ENCODE results near the gene PARP3. TPM values are rescaled to one million over a fixed set of nuclear protein-coding genes. Genes with fewer than 3 reads are reported as not detected.

The PARP3 gene
- total RNA-seq, 2 experiments from 2014 or later: 23.5 to 26.1 TPM

DNA sequence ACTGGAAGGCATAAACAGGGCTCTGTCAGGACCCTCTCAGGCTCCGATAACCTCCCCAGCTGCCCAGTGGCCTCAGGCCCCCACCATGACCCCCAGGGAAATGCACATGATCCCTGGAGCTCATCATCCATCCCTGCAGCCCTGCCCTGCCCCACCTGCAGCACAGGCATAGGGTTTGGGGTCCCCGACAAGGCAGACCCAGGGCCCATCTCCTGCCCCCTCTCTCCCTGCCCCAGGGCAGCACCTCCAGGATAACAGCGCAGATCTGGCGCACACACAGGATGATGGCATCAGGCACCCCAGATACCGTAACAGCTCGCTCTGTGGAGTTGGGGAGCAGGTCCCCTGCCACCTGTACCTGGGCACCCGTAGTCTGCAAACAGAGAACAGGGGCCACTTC, 17.5 kb downstream of the PARP3 start:
- DNase-seq: no peak
- peaks cover 2% of the 10 kb centered on the region for H3K36me3 Mint-ChIP-seq
- no peak overlapping the region for H3K27ac Mint-ChIP-seq
- POLR2A ChIA-PET: interaction anchor here (0.6 kb wide), 1 partner anchor 20 kb away, joined by 3 read pairs; no protein-coding TSS in a partner anchor
- H3K9me3 Mint-ChIP-seq: no peaks in the 10 kb centered on the region
- H3K4me1 Mint-ChIP-seq: peaks cover 2% of the 10 kb centered on the region
- H3K4me3 Mint-ChIP-seq: no peak overlapping the region
- no peak for ATAC-seq (ENCODE audit: low read depth)
- H3K27me3 Mint-ChIP-seq: peaks cover 26% of the 10 kb centered on the region

DNA sequence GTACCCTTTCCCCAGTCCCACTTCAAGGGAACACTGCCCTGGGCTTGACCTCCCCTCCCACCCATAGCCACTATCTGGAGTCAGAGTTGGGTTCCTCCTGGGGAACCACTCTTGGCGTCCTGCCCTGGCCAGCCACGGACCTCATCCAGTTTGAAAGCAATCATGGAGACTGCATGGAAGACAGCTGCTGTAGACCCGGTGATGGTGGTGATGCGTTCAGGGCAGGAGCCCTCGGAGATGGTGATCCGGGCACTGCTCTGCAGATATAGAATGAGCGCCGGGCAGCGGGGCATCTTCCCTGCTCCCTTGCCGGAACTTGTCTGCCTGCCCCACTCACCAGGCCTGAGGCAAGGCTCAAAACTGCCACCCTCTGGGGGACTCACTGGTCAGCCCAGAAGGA, 18.2 kb downstream of the PARP3 start:
- no peak for ATAC-seq (ENCODE audit: low read depth)
- POLR2A ChIA-PET: no interaction called here
- peaks cover 19% of the 10 kb centered on the region for H3K27me3 Mint-ChIP-seq
- peaks cover 3% of the 10 kb centered on the region for H3K4me1 Mint-ChIP-seq
- H3K27ac Mint-ChIP-seq: no peak overlapping the region
- DNase-seq: no peak
- no peak overlapping the region for H3K4me3 Mint-ChIP-seq
- H3K9me3 Mint-ChIP-seq: no peaks in the 10 kb centered on the region
- peaks cover 2% of the 10 kb centered on the region for H3K36me3 Mint-ChIP-seq

DNA sequence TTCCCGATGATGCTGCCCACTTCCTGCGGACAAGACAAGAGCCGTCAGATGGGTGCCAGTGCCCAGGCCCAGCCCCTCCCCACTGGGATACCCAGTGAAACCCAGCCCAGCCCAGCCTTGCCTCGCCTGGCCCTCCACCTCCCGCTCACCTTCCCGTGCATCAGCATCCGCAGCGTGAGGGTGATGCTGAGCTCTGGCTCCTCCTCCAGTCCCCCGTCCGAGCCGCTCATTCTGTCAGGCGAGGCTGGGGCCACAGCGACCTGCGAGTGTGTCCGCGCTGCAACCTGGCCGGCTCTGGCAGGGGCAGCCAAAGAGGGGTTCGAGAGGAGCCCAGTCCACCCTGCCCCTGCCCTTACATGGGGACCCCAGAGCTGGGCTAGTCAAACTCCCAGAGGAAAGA, 18.8 kb downstream of the PARP3 start:
- H3K4me3 Mint-ChIP-seq: no peak overlapping the region
- DNase-seq (no peak), ATAC-seq (ENCODE audit: low read depth) (no peak)
- H3K9me3 Mint-ChIP-seq: no peaks in the 10 kb centered on the region
- POLR2A ChIA-PET: no interaction called here
- peaks cover 4% of the 10 kb centered on the region for H3K4me1 Mint-ChIP-seq
- H3K27me3 Mint-ChIP-seq: peaks cover 22% of the 10 kb centered on the region
- no peak overlapping the region for H3K27ac Mint-ChIP-seq
- H3K36me3 Mint-ChIP-seq: peaks cover 2% of the 10 kb centered on the region

DNA sequence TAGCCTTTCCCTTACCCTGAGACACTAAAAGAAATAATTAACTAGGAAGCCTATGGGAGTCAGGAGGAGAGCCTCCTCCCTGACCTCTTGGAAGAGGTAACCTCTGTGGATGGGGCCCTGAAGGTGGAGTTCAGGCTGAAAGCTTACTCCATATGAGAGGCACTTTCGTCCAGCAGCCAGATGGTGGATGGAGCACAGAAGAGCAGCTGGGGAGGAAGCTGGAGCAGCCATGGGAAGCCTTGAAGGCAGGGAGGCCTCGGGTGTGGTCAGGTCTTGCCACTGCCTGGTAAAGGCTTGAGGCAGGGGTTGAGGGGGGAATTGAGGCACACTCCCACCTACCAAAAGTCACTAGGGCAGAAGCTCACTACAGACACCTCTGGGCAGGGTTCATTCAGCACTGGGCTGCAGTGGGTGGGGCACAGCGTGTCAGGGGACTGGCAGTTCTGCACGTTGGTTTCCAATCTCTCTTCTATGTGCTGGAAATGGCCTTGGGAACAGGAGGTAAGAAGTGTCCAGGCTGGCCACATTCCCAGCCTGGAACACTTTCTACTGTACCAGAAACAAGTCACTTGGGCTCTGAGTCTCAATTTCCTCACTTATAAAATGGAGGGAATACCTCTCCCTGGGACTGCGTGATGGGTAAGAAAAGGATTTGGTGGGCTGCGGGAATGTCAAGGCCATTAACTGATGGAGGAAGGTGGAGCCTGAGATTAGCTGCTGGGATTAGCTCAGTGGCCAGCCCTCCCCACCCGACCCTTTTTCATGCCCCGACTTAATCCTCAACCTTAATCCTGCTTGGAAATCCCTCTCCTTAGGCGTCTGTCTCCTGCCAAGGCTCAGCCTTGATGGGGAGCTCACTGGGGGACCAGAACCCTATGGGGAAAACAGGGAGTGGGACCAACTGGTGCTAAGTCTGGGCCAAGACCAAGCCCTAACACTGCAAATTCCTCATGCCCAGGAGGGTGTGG, 19.7 kb downstream of the PARP3 start:
- POLR2A ChIA-PET: interaction anchor here (1.2 to 1.3 kb wide), 2 partner anchors 12 to 21 kb away, joined by 3 to 4 read pairs; partner anchors contain the start of genes ABHD14B and ACY1
- no peak overlapping the region for H3K4me3 Mint-ChIP-seq

DNA sequence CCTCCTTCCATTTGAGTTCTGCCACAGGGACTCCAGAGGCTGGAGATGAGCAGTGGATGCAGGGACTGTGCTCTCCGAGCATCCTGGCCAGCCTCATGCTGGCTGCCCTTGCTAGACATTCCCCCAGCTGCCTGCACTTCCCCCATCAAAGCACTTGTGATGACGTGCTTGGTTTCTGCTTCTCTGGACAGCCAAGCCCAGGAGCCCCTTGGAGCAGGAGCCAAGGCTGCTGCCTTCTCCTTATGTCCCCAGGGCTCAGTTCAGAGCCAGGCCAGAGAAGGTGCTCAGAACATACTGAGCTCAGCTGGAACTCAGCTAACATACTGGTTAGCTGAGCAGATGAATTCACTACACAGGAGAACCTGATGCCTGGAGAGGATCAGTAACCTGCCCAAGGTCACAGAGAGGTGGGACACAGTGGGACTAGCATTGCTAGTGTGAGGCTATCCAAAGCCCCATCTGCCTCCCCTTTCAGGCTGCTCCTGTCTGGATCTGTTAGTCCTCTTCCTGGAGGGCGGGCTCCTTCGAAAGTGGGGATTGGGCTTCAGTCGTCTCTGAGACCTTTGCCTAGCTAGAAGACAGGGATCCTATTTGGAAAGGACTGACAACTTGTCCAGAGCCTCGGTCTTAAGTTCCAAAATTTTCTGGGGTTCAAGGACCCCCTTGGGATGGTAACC, 20.8 kb downstream of the PARP3 start:
- no peak overlapping the region for H3K27ac Mint-ChIP-seq
- peaks cover 13% of the 10 kb centered on the region for H3K27me3 Mint-ChIP-seq
- DNase-seq (no peak), ATAC-seq (ENCODE audit: low read depth) (no peak)
- H3K4me3 Mint-ChIP-seq: no peak overlapping the region
- H3K36me3 Mint-ChIP-seq: peaks cover 2% of the 10 kb centered on the region
- POLR2A ChIA-PET: interaction anchor here (1.2 to 1.3 kb wide), 2 partner anchors 11 to 20 kb away, joined by 3 to 4 read pairs; partner anchors contain the start of genes ABHD14B and ACY1
- peaks cover 6% of the 10 kb centered on the region for H3K4me1 Mint-ChIP-seq
- H3K9me3 Mint-ChIP-seq: no peaks in the 10 kb centered on the region

More for the DNA sequence above, 19.7 kb downstream of the PARP3 start:
- Mint-ChIP-seq H3K27me3 (peaks cover 14% of the 10 kb centered on the region), H3K9me3 (no peaks in the 10 kb centered on the region), H3K27ac (no peak overlapping the region), H3K4me1 (peaks cover 6% of the 10 kb centered on the region), H3K36me3 (peaks cover 2% of the 10 kb centered on the region)
- ATAC-seq (ENCODE audit: low read depth): no peak
- no peak for DNase-seq

DNA sequence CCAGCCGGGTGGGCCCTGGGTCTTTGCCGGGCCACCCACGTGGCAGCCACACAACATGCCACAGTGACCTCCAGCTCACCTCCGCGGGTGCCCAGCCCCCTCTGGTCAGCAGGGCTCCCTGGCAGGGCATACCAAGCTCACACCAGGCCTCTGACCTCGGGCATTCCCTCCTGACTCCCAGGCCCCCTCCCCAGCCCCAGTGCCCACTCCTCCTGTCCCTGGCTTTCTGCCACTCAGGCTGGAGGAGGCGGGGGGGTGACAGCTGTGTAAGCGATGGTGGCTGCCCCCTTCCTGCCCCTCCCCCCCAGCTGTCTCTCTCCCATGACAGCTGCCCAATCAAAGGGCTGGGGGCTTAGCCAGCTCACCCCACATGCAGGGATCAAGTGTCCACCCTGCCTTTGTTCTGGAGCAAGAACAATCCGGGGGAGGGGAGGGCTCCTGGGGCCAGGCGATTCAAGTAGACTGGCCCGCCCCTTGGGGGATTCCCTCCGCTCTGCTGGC, 21.8 kb downstream of the PARP3 start:
- H3K4me1 Mint-ChIP-seq: peaks cover 6% of the 10 kb centered on the region
- no peak for ATAC-seq (ENCODE audit: low read depth)
- H3K36me3 Mint-ChIP-seq: no peaks in the 10 kb centered on the region

DNA sequence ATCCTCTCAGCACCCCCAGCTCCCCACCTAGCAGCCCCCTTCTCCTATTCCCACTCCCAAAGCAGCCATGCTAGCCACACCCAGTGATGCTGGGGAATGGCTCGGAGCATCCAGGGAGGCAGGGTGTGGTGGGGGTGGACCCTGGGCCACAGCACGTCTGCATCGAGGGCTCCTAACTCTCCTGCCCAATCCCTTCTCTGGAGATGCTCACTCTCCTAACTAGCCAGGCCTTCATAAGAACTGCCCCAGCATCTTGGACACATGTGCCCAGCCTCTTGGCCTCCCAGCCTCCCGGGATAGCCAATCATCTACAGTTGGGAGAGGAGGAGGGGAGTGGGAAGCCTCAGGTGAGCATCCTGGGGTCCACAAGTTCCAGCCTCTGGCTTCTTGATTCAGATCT, 22.4 kb downstream of the PARP3 start:
- H3K4me1 Mint-ChIP-seq: peaks cover 6% of the 10 kb centered on the region
- no peaks in the 10 kb centered on the region for H3K9me3 Mint-ChIP-seq
- no peak overlapping the region for H3K27ac Mint-ChIP-seq
- H3K4me3 Mint-ChIP-seq: no peak overlapping the region
- H3K27me3 Mint-ChIP-seq: peaks cover 11% of the 10 kb centered on the region
- no peak for ATAC-seq (ENCODE audit: low read depth)
- no peaks in the 10 kb centered on the region for H3K36me3 Mint-ChIP-seq
- POLR2A ChIA-PET: interaction anchor here (1.9 kb wide), 1 partner anchor 22 kb away, joined by 10 read pairs; the partner anchor contains the start of genes PARP3 and RRP9
- DNase-seq: no peak

More for the DNA sequence above, 21.8 kb downstream of the PARP3 start:
- Mint-ChIP-seq H3K27ac (no peak overlapping the region), H3K9me3 (no peaks in the 10 kb centered on the region), H3K4me3 (no peak overlapping the region), H3K27me3 (peaks cover 11% of the 10 kb centered on the region)
- POLR2A ChIA-PET: no interaction called here
- no peak for DNase-seq

DNA sequence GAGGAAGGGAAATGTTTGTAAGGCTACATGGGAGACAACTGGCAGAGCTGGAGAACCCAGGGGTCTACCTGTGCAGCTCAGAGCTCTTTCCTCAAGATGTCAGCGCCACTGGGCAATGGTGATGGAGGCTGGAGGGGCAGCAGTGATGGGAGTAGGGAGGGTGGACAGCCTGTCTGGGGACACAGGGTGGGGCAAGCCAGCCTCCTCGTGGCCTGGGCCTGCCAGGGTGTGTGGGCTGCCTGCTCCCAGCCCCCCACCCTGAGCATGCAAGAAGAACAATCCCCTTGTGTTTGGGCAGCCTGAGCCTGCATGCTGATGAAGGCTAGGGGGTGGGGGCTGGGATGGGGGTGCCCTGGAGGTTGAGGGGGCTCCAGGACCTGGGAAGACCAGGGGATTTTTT, 23.9 kb downstream of the PARP3 start:
- Mint-ChIP-seq H3K4me3 (peak overlapping the region; percentile 82), H3K4me1 (peaks cover 9% of the 10 kb centered on the region), H3K36me3 (no peaks in the 10 kb centered on the region), H3K27me3 (peaks cover 11% of the 10 kb centered on the region), H3K27ac (no peak overlapping the region), H3K9me3 (no peaks in the 10 kb centered on the region)
- POLR2A ChIA-PET: interaction anchor here (1.0 to 1.9 kb wide), 3 partner anchors 8 to 24 kb away, joined by 3 to 10 read pairs (median 4); partner anchors contain the start of genes ABHD14B, PARP3 and RRP9
- ATAC-seq (ENCODE audit: low read depth) (no peak), DNase-seq (no peak)

DNA sequence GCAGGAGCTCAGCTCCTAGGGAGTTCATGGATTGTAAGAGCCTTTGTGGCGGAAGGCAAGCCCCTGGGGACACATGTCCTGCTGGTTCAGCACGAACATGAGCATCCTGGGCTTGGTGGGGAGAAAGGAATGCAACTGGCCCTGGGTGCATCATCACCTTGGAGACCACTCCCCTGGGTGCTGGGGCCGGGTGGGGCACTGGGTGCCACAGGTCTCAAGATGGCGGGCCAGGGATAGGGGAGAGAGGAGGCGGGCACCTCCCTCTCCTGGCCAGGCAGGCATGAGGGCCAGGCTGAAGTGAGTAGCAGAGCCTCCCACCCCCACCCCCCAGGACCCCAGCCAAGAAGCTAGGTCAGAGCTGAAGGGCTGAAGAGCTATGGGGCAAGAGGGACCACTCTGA, 24.3 kb downstream of the PARP3 start:
- H3K4me3 Mint-ChIP-seq: peak overlapping the region; percentile 82
- POLR2A ChIA-PET: interaction anchor here (1.5 to 2.5 kb wide), 3 partner anchors 12 to 24 kb away, joined by 4 to 13 read pairs (median 10); partner anchors contain the start of genes PARP3 and RRP9
- H3K27me3 Mint-ChIP-seq: peaks cover 6% of the 10 kb centered on the region
- peak overlapping the region; percentile 21 for H3K27ac Mint-ChIP-seq
- H3K9me3 Mint-ChIP-seq: no peaks in the 10 kb centered on the region
- DNase-seq (no peak), ATAC-seq (ENCODE audit: low read depth) (no peak)
- peaks cover 9% of the 10 kb centered on the region for H3K4me1 Mint-ChIP-seq
- H3K36me3 Mint-ChIP-seq: no peaks in the 10 kb centered on the region

DNA sequence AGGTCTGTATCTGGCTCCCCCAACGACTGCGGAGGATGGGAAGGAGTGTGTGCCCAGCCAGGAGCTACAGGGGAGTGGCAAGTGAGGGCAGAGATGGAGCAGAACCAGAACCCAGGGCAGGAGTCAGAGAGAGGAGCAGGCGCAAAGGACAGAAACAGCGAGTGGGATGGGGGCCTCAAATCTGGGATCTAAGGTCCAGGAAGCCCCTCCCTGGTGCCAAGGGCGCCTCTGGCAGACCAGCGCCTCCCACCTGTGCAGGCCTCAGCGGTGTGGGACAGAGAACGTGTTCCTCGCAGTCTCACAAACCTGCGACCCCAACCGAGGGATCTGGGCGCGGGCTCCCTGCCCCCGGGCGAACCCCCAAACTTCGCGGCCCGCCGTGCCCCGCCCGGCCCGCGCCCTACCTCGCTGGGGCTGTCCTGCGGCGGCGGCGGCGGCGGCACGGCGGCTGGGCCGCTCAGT, 24.8 kb downstream of the PARP3 start:
- POLR2A ChIA-PET: interaction anchor here (1.5 to 2.5 kb wide), 2 partner anchors 12 to 25 kb away, joined by 4 to 13 read pairs; partner anchors contain the start of genes PARP3 and RRP9

DNA sequence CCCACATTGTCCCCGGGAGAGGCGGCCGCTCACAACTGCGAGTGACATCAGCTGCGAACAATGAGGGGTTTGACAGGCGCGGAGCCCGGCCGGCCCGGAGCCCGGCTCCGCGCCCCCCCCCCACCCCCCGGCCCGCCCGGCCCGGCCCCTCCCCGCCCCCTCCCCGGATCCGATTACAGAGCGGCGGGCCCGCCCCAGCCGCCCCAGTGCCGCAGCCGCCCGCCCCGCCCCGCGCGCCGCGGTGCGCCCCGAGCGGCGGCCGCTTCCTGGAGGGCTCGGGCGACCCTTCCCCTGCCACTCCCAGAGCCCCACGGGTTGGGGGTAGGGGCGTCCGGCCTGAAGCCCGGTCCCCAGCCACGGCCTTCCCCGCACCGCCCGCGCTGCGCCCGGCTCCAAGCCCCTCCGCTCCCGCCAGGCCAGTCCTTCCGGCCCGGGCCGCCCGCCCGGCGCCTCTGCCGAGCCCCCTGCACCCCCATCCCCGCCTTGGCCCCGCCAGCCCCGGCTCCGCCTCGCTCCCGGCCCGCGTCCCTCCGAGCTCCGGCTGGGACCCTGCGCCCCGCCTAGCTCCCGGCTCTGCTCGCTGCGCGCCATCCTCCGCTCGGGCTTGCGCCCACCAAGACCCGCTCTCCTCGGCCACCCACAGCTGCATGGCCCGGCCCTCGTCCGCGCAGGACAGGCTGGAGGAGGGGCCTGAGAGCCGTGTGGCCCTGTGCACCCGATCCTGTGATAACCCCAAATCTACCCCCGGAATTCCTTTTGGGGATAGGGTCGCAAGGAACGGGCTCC, 25.4 kb downstream of the PARP3 start, which contains the start of gene PCBP4:
TSS of gene PCBP4 (minus strand) at position 71 of the 786 bp plus-strand sequence. CDS start 6,214 bp downstream, outside the sequence.
- POLR2A ChIA-PET: interaction anchor here (1.5 to 2.8 kb wide), 3 partner anchors 11 to 26 kb away, joined by 4 to 15 read pairs (median 13); partner anchors contain the start of genes ACY1, PARP3 and RRP9
- ATAC-seq (ENCODE audit: low read depth): peak; percentile 66
- H3K4me3 Mint-ChIP-seq: peak within 1 kb of the TSS; percentile 86
- H3K4me1 Mint-ChIP-seq: peaks cover 9% of the 10 kb centered on the region
- H3K9me3 Mint-ChIP-seq: no peaks in the 10 kb centered on the region
- peak; percentile 67 for DNase-seq
- H3K27me3 Mint-ChIP-seq: peaks cover 4% of the 10 kb centered on the region
- H3K27ac Mint-ChIP-seq: peak within 1 kb of the TSS; percentile 67
- no peaks in the 10 kb centered on the region for H3K36me3 Mint-ChIP-seq

More for the DNA sequence above, 24.8 kb downstream of the PARP3 start:
- Mint-ChIP-seq H3K4me1 (peaks cover 9% of the 10 kb centered on the region), H3K36me3 (no peaks in the 10 kb centered on the region), H3K27ac (no peak overlapping the region), H3K27me3 (peaks cover 4% of the 10 kb centered on the region), H3K4me3 (peak overlapping the region; percentile 82), H3K9me3 (no peaks in the 10 kb centered on the region)
- ATAC-seq (ENCODE audit: low read depth): peak; percentile 62
- DNase-seq: peak; percentile 68

DNA sequence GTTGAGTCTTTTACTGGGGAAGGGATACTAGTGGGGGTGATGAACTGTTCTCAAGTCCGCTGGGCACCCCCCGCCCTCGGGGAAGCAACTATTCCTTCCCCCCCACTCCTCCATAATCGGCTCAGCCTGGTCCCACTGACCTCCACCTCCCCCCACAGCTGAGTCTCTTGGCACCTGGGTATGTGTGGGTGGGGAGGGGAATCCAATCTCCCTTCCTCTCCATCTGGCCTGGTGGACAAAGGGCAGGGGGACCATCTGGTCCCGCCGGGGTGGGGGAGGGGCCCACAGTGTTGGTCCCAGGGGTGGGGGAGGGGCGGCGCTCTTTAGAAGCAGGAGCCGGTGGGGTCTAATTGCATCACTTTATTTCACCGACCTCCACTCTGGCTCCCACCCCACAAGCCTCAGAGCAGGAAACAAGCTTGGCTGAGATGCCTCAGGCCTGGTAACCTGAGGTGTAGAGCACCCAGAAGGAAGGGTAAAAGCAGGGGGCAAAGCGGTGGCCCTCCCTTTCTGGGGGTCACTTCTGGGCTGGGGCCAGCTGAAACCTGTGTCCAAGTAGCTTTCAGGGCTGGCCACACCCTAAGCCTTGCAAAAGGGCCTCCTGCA, 26.1 kb downstream of the PARP3 start:
- Mint-ChIP-seq H3K36me3 (no peaks in the 10 kb centered on the region), H3K9me3 (no peaks in the 10 kb centered on the region), H3K27ac (no peak overlapping the region), H3K27me3 (peaks cover 4% of the 10 kb centered on the region), H3K4me1 (peaks cover 9% of the 10 kb centered on the region), H3K4me3 (peak overlapping the region; percentile 86)
- no peak for DNase-seq
- POLR2A ChIA-PET: interaction anchor here (2.5 to 2.8 kb wide), 2 partner anchors 14 to 26 kb away, joined by 13 to 15 read pairs; partner anchors contain the start of genes ACY1, PARP3 and RRP9
- no peak for ATAC-seq (ENCODE audit: low read depth)

Measured in activated naive CD8-positive, alpha-beta T cell treated with anti-CD3 and anti-CD28 coated beads, Interleukin-2, amount 10 ng/mL, durations not matched to agents 7 days and 5 days (primary cell).